ENCODE measurements around the gene LIN28B. TPM values are rescaled to one million over a fixed set of nuclear protein-coding genes. Genes with fewer than 3 reads are reported as not detected.

LIN28B gene
- polyA plus RNA-seq, 4 donors: 0.03 TPM; not detected in 3

- no peaks in the 10 kb centered on the region for H3K36me3 ChIP-seq (ENCODE audit: control insufficient read depth in 3 of 3, insufficient read depth in 2 of 3, low read depth in 1 of 3, low read length in 3 of 3)
- H3K4me3 ChIP-seq (ENCODE audit: low read depth in 1 of 3, low read length in 3 of 3): no peak overlapping the region
- H3K27ac ChIP-seq (ENCODE audit: low read depth in 1 of 3, low read length in 2 of 3): no peak overlapping the region
- no peaks in the 10 kb centered on the region for H3K27me3 ChIP-seq (ENCODE audit: control insufficient read depth in 3 of 3, insufficient read depth in 3 of 3, low read length in 3 of 3)
- DNase-seq (no peak), FAIRE-seq (no peak)
- 33 to 56% (median 46%) methylated on average over 6 of the region's 6 CpGs for WGBS, 3 donors
- H3K9me3 ChIP-seq (ENCODE audit: control insufficient read depth in 2 of 2, insufficient read depth in 1 of 2, low read depth in 1 of 2, low read length in 1 of 2): no peaks in the 10 kb centered on the region
- H3K4me1 ChIP-seq (ENCODE audit: control insufficient read depth in 3 of 3, insufficient read depth in 2 of 3, low read depth in 1 of 3, low read length in 2 of 3): peaks cover 0 to 2% (median 0%) of the 10 kb centered on the region in 3 donors
These were observed 165.8 kb downstream of the LIN28B start for GRCh38 chr6:105122717-105123116.

Other genes with a start within 250 kb of the LIN28B start
- 1 to 10 TPM; 4.0 to 9.4 (median 6.2) TPM for gene HACE1, start 97.2 kb upstream of the LIN28B start, polyA plus RNA-seq
- gene POPDC3, start 222.9 kb downstream of the LIN28B start, polyA plus RNA-seq: under 1 TPM in 3 of 4 donors, not detected in 1; 0.21 to 0.54 (median 0.24) TPM

All from small intestine (tissue), 7 donors.